HG02973 (cell line): ENCODE measurements around the gene RFX2.
"Not testable (repeated sequence)": the region's sequence is repeated elsewhere in the genome, so short reads cannot be mapped to it uniquely, and the experiment has no call there.

Source experiments
- ATAC-seq: cut with Tn5 transposase; IDR thresholded peaks from one replicate; pipeline ENCODE4 v1.9.1; 2021; ENCODE audit warnings: moderate library complexity; ENCODE audit not compliant: unreplicated experiment

RFX2 gene

GRCh38 chr19:6041991-6042481 lies 68.3 kb downstream of the RFX2 start:
- no peak for ATAC-seq

- no peak for ATAC-seq
Measured at GRCh38 chr19:6041071-6041470, 69.2 kb downstream of the RFX2 start.

GRCh38 chr19:6039566-6040225 lies 70.6 kb downstream of the RFX2 start:
- ATAC-seq: no peak

- ATAC-seq: peak; percentile 58
Measured at GRCh38 chr19:6038634-6039405, 71.5 kb downstream of the RFX2 start.

- ATAC-seq: no peak
Measured at GRCh38 chr19:6035026-6035425, 75.3 kb downstream of the RFX2 start.

GRCh38 chr19:6034512-6034911 lies 75.8 kb downstream of the RFX2 start:
- no peak for ATAC-seq

- ATAC-seq: no peak
Measured at GRCh38 chr19:6033744-6034264, 76.5 kb downstream of the RFX2 start.

- ATAC-seq: no peak
Measured at GRCh38 chr19:6032827-6033226, 77.5 kb downstream of the RFX2 start.

GRCh38 chr19:6032381-6032780 lies 77.9 kb downstream of the RFX2 start:
- no peak for ATAC-seq

- ATAC-seq: no peak
Measured at GRCh38 chr19:6030214-6030507, 80.1 kb downstream of the RFX2 start.

- no peak for ATAC-seq
Measured at GRCh38 chr19:6026390-6027227, 83.7 kb downstream of the RFX2 start.

GRCh38 chr19:6024756-6025155 lies 85.5 kb downstream of the RFX2 start:
- ATAC-seq: not testable (repeated sequence)

- ATAC-seq: no peak
Measured at GRCh38 chr19:6023936-6024335, 86.4 kb downstream of the RFX2 start.

GRCh38 chr19:6023085-6023682 lies 87.1 kb downstream of the RFX2 start:
- ATAC-seq: no peak

- ATAC-seq: no peak
Measured at GRCh38 chr19:6022570-6023064, 87.7 kb downstream of the RFX2 start.

- no peak for ATAC-seq
Measured at GRCh38 chr19:6021878-6022569, 88.3 kb downstream of the RFX2 start.

GRCh38 chr19:6020972-6021805 lies 89.1 kb downstream of the RFX2 start:
- no peak for ATAC-seq

- no peak for ATAC-seq
Measured at GRCh38 chr19:6020166-6020882, 90.0 kb downstream of the RFX2 start.

GRCh38 chr19:6018786-6019185 lies 91.5 kb downstream of the RFX2 start:
- ATAC-seq: no peak
